Endodermal cell (in vitro differentiated cells): ENCODE results near the gene NUDT4. TPM values are rescaled to one million over a fixed set of nuclear protein-coding genes. Genes with fewer than 3 reads are reported as not detected.
"Not testable (repeated sequence)": the region's sequence is repeated elsewhere in the genome, so short reads cannot be mapped to it uniquely, and the experiment has no call there.

ENCODE experiments used
- DNase-seq: peaks from one replicate; pipeline ENCODE4 v3.0.0-alpha.2; 2017
- H3K27ac ChIP-seq: 2 replicates; pipeline ENCODE4 v1.5.1; 2013; ENCODE audit warnings: mild to moderate bottlenecking, low read depth, low read length, moderate library complexity
- H3K27me3 ChIP-seq: 2 replicates; pipeline ENCODE4 v1.6.1; 2013; ENCODE audit warnings: mild to moderate bottlenecking, low read length, moderate library complexity; ENCODE audit not compliant: insufficient read depth, control insufficient read depth, poor library complexity, severe bottlenecking
- H3K36me3 ChIP-seq: 2 replicates; pipeline ENCODE4 v1.7.0; 2013; ENCODE audit warnings: mild to moderate bottlenecking, low read length, moderate library complexity; ENCODE audit not compliant: control insufficient read depth, insufficient read depth
- H3K4me1 ChIP-seq: one replicate; pipeline ENCODE4 v1.7.0; 2013; ENCODE audit warnings: low read length; ENCODE audit not compliant: control insufficient read depth, insufficient read depth
- H3K4me3 ChIP-seq: 2 replicates; pipeline ENCODE4 v1.5.1; 2013; ENCODE audit warnings: mild to moderate bottlenecking, low read length, moderate library complexity
- H3K9ac ChIP-seq: 2 replicates; pipeline ENCODE4 v1.6.1; 2013; ENCODE audit warnings: mild to moderate bottlenecking, low read length, moderate library complexity; ENCODE audit not compliant: poor library complexity, severe bottlenecking; ENCODE audit errors: extremely low read depth
- H3K9me3 ChIP-seq: 2 replicates; pipeline ENCODE4 v1.6.1; 2013; ENCODE audit warnings: mild to moderate bottlenecking, low read length, moderate library complexity; ENCODE audit not compliant: control insufficient read depth
- H3K27ac Mint-ChIP-seq: 2 replicates; pipeline ENCODE4 v1.8.0; 2020; ENCODE audit warnings: mixed read lengths
- H3K27me3 Mint-ChIP-seq: 2 replicates; pipeline ENCODE4 v1.8.0; 2021; ENCODE audit warnings: mild to moderate bottlenecking, mixed read lengths; ENCODE audit not compliant: insufficient read depth
- H3K36me3 Mint-ChIP-seq: 2 replicates; pipeline ENCODE4 v1.8.0; 2020; ENCODE audit warnings: low read depth, mixed read lengths
- H3K4me1 Mint-ChIP-seq: 2 replicates; pipeline ENCODE4 v1.8.0; 2020; ENCODE audit warnings: mixed read lengths
- H3K4me3 Mint-ChIP-seq: 2 replicates; pipeline ENCODE4 v1.8.0; 2020; ENCODE audit warnings: mild to moderate bottlenecking, moderate library complexity, mixed read lengths
- H3K9me3 Mint-ChIP-seq: 2 replicates; pipeline ENCODE4 v1.8.0; 2020; ENCODE audit warnings: mild to moderate bottlenecking, mixed read lengths
- CTCF ChIP-seq: fragments of 200-600 bp; sonication (generic); conservative IDR thresholded peaks from 2 replicates; pipeline ENCODE4 v1.5.0; 2021; ENCODE audit warnings: antibody characterized with exemption, mild to moderate bottlenecking
- WGBS, 2 experiments: methylation state at CpG; one replicate each; pipeline versions ENCODE4 v1.1.5 to v1.1.7; 2013; ENCODE audit warnings: missing lambda C conversion rate in 2 of 2, mixed read lengths in 1 of 2; ENCODE audit not compliant: insufficient coverage in 1 of 2, insufficient read length in 1 of 2; 5-methylcytosine and 5-hydroxymethylcytosine counted together
- total RNA-seq, 2 donors: library from RNA; stranded (reverse); fragmentation: NEBNext Ultra II Directional in 1 of 2; extraction: Animal tissue kit (Norgen Biotek cat#: 25700) in 1 of 2; gene quantifications; 2 replicates in 1 of 2; 3 replicates in 1 of 2; pipeline ENCODE4 v1.2.1, GENCODE V29; 2021

Gene NUDT4
- total RNA-seq, 2 donors from 2014 or later, result 334 to 453 TPM

GRCh38 chr12:93375906-93376305, 1.8 kb upstream of the NUDT4 start:
- TF ChIP-seq CTCF, result no peak
- Histone ChIP-seq H3K4me3 (peak overlapping the region; percentile 94), H3K27me3 (no peaks in the 10 kb centered on the region), H3K9ac (peak overlapping the region; percentile 79), H3K36me3 (peaks cover 25% of the 10 kb centered on the region), H3K4me1 (peaks cover 6% of the 10 kb centered on the region), H3K27ac (no peak overlapping the region), H3K9me3 (no peaks in the 10 kb centered on the region)
- H3K4me3 Mint-ChIP-seq, result peak overlapping the region; percentile 99
- no peak for DNase-seq
- no peaks in the 10 kb centered on the region for H3K27me3 Mint-ChIP-seq
- H3K9me3 Mint-ChIP-seq, result no peaks in the 10 kb centered on the region
- peak overlapping the region; percentile 81 for H3K27ac Mint-ChIP-seq
- H3K4me1 Mint-ChIP-seq, result peaks cover 40% of the 10 kb centered on the region
- 88 to 98% methylated on average over 6 of the region's 6 CpGs for WGBS, 2 experiments
- peaks cover 29% of the 10 kb centered on the region for H3K36me3 Mint-ChIP-seq

DNA sequence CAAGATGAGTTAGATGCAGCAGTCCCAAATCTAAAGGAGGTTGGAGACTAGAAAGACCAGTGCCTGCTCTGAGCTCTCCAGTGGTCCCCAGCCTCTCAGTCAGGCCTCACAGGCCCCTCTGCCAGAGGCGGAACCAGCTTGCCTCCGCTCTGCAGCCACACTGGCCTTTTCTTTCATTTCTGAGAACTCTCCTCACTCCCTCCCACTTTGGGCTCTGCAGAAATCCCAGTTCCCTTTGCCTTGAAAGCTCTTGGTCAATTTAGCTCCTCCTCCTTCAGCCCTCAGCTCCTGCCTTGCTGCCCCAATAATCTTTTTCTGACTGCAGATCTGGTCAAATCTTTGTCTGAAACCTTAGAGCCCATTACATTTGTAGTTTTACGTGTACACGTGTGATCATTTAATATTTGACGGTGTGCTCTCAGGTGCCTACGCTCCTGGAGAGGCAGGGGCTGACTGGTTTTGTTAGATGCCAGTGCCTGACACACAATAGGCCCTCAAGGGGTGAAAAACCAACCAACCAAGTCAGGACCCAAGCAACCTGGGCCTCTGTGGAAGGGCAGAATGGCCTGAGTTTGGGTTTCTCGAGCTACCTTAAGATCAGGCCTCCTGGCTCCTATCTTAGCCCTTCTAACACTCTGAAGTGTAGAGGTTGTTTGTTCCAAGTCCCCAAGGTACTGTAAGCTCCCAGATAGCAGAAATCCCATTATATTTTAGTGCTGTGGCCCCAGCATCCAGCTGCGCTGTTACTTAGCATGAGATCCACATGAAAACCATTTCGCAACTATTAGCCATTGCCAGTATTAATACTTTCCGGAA, 1.1 kb upstream of the NUDT4 start:
- Mint-ChIP-seq H3K27ac (peak overlapping the region; percentile 93), H3K27me3 (no peaks in the 10 kb centered on the region), H3K4me3 (peak overlapping the region; percentile 99), H3K9me3 (no peaks in the 10 kb centered on the region), H3K36me3 (peaks cover 32% of the 10 kb centered on the region), H3K4me1 (peaks cover 43% of the 10 kb centered on the region)
- Histone ChIP-seq H3K36me3 (peaks cover 33% of the 10 kb centered on the region), H3K4me1 (peaks cover 6% of the 10 kb centered on the region), H3K9ac (peak overlapping the region; percentile 79), H3K27ac (peak overlapping the region; percentile 65), H3K9me3 (no peaks in the 10 kb centered on the region), H3K27me3 (no peaks in the 10 kb centered on the region), H3K4me3 (peak overlapping the region; percentile 94)
- WGBS, 2 experiments, result 58 to 77% methylated on average over 7 to 10 of the region's 10 CpGs
- no peak for TF ChIP-seq CTCF
- peak; percentile 88 for DNase-seq

GRCh38 chr12:93378196-93378997, 672 bp downstream of the NUDT4 start:
- not testable (repeated sequence) for H3K27me3 Mint-ChIP-seq
- peaks cover 43% of the 10 kb centered on the region for H3K4me1 Mint-ChIP-seq

More at GRCh38 chr12:93378196-93378997, 672 bp downstream of the NUDT4 start:
- WGBS, 2 experiments, result 0% methylated on average over 17 to 41 of the region's 64 CpGs
- H3K4me1 ChIP-seq, H3K9me3 ChIP-seq, H3K9me3 Mint-ChIP-seq, H3K27me3 ChIP-seq: not testable (repeated sequence)
- Mint-ChIP-seq H3K4me3 (peak overlapping the region; percentile 99), H3K27ac (peak overlapping the region; percentile 94), H3K36me3 (peaks cover 46% of the 10 kb centered on the region)
- H3K36me3 ChIP-seq, result peaks cover 48% of the 10 kb centered on the region
- peak; percentile 83 for DNase-seq
- peak overlapping the region; percentile 78 for H3K27ac ChIP-seq
- H3K4me3 ChIP-seq, result peak overlapping the region; percentile 96
- H3K9ac ChIP-seq, result peak overlapping the region; percentile 99
